Prostate gland (tissue), 2 donors: ENCODE results near the gene COMMD1. TPM values are rescaled to one million over a fixed set of nuclear protein-coding genes. Genes with fewer than 3 reads are reported as not detected.

Source experiments
- DNase-seq: peaks from one replicate; pipeline ENCODE4 v3.0.0-alpha.2; 2019; ENCODE audit warnings: low spot score
- H3K27ac ChIP-seq, 2 donors: fragments of 200-600 bp; sonication (generic); 2 replicates each; pipeline ENCODE4 v1.5.1; 2017 to 2019
- H3K27me3 ChIP-seq: fragments of 200-600 bp; sonication (generic); replicated peaks from 2 replicates; pipeline ENCODE4 v1.5.1; 2019; ENCODE audit not compliant: insufficient read depth
- H3K36me3 ChIP-seq, 2 donors: fragments of 200-600 bp; sonication (generic); 1 replicate in 1 of 2; 2 replicates in 1 of 2; pipeline versions ENCODE4 v1.5.1 to v1.8.1; 2017 to 2019
- H3K4me1 ChIP-seq: fragments of 200-600 bp; sonication (generic); replicated peaks from 2 replicates; pipeline ENCODE4 v1.5.1; 2019
- H3K4me3 ChIP-seq, 2 donors: fragments of 200-600 bp; sonication (generic); 2 replicates each; pipeline ENCODE4 v1.5.1; 2017 to 2019
- H3K9me3 ChIP-seq: fragments of 200-600 bp; sonication (generic); 2 replicates; pipeline ENCODE4 v1.5.1; 2017
- CTCF ChIP-seq, 4 experiments: fragments of 200-600 bp in 2 of 4; fragments of 450-650 bp in 2 of 4; sonication (generic) in 2 of 4; IDR thresholded peaks; 1 replicate in 3 of 4; 2 replicates in 1 of 4; pipeline ENCODE4 v1.5.1; 2016 to 2019; ENCODE audit warnings: antibody characterized with exemption in 4 of 4, mild to moderate bottlenecking in 2 of 4, moderate library complexity in 2 of 4
- POLR2A ChIP-seq: fragments of 450-650 bp; IDR thresholded peaks from one replicate; pipeline ENCODE4 v1.6.1; 2016; ENCODE audit warnings: antibody characterized with exemption, mild to moderate bottlenecking
- POLR2AphosphoS5 ChIP-seq: sonication (generic); formaldehyde crosslinking; IDR thresholded peaks from one replicate; pipeline ENCODE4 v1.6.1; 2017; ENCODE audit warnings: antibody characterized with exemption
- WGBS: methylation state at CpG from one replicate; pipeline ENCODE4 v1.1.5; 2018; 5-methylcytosine and 5-hydroxymethylcytosine counted together
- intact Hi-C: fragments of 100-400 bp; cut with DNase I; formaldehyde crosslinking; loops from one replicate; pipeline ENCODE4 v1.14.2; 2022
- total RNA-seq, 2 donors: library from RNA; depleted of rRNA; stranded (reverse); fragments of >200 nt; gene quantifications; one replicate each; pipeline ENCODE4 v1.1.0, GENCODE V29; 2016

The COMMD1 gene
- total RNA-seq, 2 donors from 2014 or later, result 41.9 to 63.9 TPM

- intact Hi-C loops, result no loop called here
- TF ChIP-seq CTCF (IDR thresholded peaks at IDR 0.05) (no peak), POLR2A (no peak), POLR2AphosphoS5 (no peak)
- Histone ChIP-seq H3K36me3 (no peaks in the 10 kb centered on the region), H3K27me3 (no peaks in the 10 kb centered on the region), H3K9me3 (no peaks in the 10 kb centered on the region), H3K27ac (no peak overlapping the region), H3K4me1 (no peaks in the 10 kb centered on the region), H3K4me3 (no peak overlapping the region)
- DNase-seq, result no peak
Measured at GRCh38 chr2:62030902-62031301, 125.4 kb downstream of the COMMD1 start.

- intact Hi-C loops, result no loop called here
- Histone ChIP-seq H3K27me3 (no peaks in the 10 kb centered on the region), H3K36me3 (no peaks in the 10 kb centered on the region), H3K9me3 (no peaks in the 10 kb centered on the region), H3K4me3 (no peak overlapping the region), H3K4me1 (no peaks in the 10 kb centered on the region), H3K27ac (no peak overlapping the region)
- TF ChIP-seq CTCF (IDR thresholded peaks at IDR 0.05) (no peak), POLR2AphosphoS5 (no peak), POLR2A (no peak)
- no peak for DNase-seq
- WGBS, result 95% methylated on average over 5 of the region's 5 CpGs
Measured at GRCh38 chr2:62032096-62032495, 126.6 kb downstream of the COMMD1 start.

- Histone ChIP-seq H3K4me1 (no peaks in the 10 kb centered on the region), H3K4me3 (no peak overlapping the region), H3K9me3 (no peaks in the 10 kb centered on the region), H3K27me3 (no peaks in the 10 kb centered on the region), H3K36me3 (no peaks in the 10 kb centered on the region), H3K27ac (no peak overlapping the region)
- intact Hi-C loops, result no loop called here
- TF ChIP-seq POLR2A, result no peak
- no peak for TF ChIP-seq CTCF (IDR thresholded peaks at IDR 0.05)
- no peak for TF ChIP-seq POLR2AphosphoS5
- no peak for DNase-seq
Measured at GRCh38 chr2:62034715-62035114, 129.2 kb downstream of the COMMD1 start.

GRCh38 chr2:62036229-62036628, 130.8 kb downstream of the COMMD1 start:
- Histone ChIP-seq H3K4me1 (no peaks in the 10 kb centered on the region), H3K36me3 (no peaks in the 10 kb centered on the region), H3K27ac (no peak overlapping the region), H3K9me3 (no peaks in the 10 kb centered on the region), H3K4me3 (no peak overlapping the region), H3K27me3 (no peaks in the 10 kb centered on the region)
- WGBS, result 92% methylated on average over 1 of the region's 1 CpG
- no peak for DNase-seq
- intact Hi-C loops, result no loop called here
- TF ChIP-seq POLR2AphosphoS5, result no peak
- no peak for TF ChIP-seq POLR2A
- no peak for TF ChIP-seq CTCF (IDR thresholded peaks at IDR 0.05)

GRCh38 chr2:62036761-62037250, 131.3 kb downstream of the COMMD1 start:
- H3K9me3 ChIP-seq, result no peaks in the 10 kb centered on the region
- no peaks in the 10 kb centered on the region for H3K27me3 ChIP-seq
- no peaks in the 10 kb centered on the region for H3K4me1 ChIP-seq
- no peak for DNase-seq
- TF ChIP-seq POLR2AphosphoS5 (no peak), CTCF (IDR thresholded peaks at IDR 0.05) (no peak), POLR2A (no peak)
- no peaks in the 10 kb centered on the region for H3K36me3 ChIP-seq
- WGBS, result 45% methylated on average over 2 of the region's 2 CpGs
- no peak overlapping the region for H3K4me3 ChIP-seq
- no peak overlapping the region for H3K27ac ChIP-seq
- intact Hi-C loops, result no loop called here
